Measurements from ENCODE around the gene TCF3. TPM values are rescaled to one million over a fixed set of nuclear protein-coding genes. Genes with fewer than 3 reads are reported as not detected.

The TCF3 gene
- total RNA-seq, 1 experiment from 2014 or later, result 241 TPM

GRCh38 chr19:1567116-1567847 lies 85.1 kb downstream of the TCF3 start:
- peak; percentile 15 for DNase-seq (ENCODE audit: low spot score)

GRCh38 chr19:1566392-1567115 lies 85.9 kb downstream of the TCF3 start:
- peak; percentile 54 for DNase-seq (ENCODE audit: low spot score)

GRCh38 chr19:1563251-1563650 lies 89.2 kb downstream of the TCF3 start:
- no peak for DNase-seq (ENCODE audit: low spot score)

- no peak for DNase-seq (ENCODE audit: low spot score)
Measured at GRCh38 chr19:1561236-1561842, 91.1 kb downstream of the TCF3 start.

- DNase-seq (ENCODE audit: low spot score), result no peak
Measured at GRCh38 chr19:1560286-1560882, 92.0 kb downstream of the TCF3 start.

Small RNAs within 50 kb of the gene (small RNA-seq; reads per million reads assigned to genes)
- gene AC005943.2 (not detected), gene RN7SL477P (not detected), gene RNU6-1223P (not detected)

Other genes starting within 250 kb of the TCF3 start
- 223 and 234 TPM in 2 replicates for gene DAZAP1, start 245.0 kb downstream of the TCF3 start, total RNA-seq (2014; rRNA removed; shearing (Covaris generic))
- 2,135 and 2,483 TPM in 2 replicates for gene RPS15, start 214.2 kb downstream of the TCF3 start, total RNA-seq (2014; rRNA removed; shearing (Covaris generic))
- gene APC2, start 202.5 kb downstream of the TCF3 start, total RNA-seq (2014; rRNA removed; shearing (Covaris generic)), result 0.16 and 0.43 TPM in 2 replicates
- gene C19orf25, start 173.4 kb downstream of the TCF3 start, total RNA-seq (2014; rRNA removed; shearing (Covaris generic)), result 56.0 and 72.9 TPM in 2 replicates
- 0.99 and 2.1 TPM in 2 replicates for gene PCSK4, start 162.3 kb downstream of the TCF3 start, total RNA-seq (2014; rRNA removed; shearing (Covaris generic))
- 23.1 and 26.6 TPM in 2 replicates for gene REEP6, start 161.4 kb downstream of the TCF3 start, total RNA-seq (2014; rRNA removed; shearing (Covaris generic))
- gene ADAMTSL5, start 139.6 kb downstream of the TCF3 start, total RNA-seq (2014; rRNA removed; shearing (Covaris generic)), result 1.3 and 3.9 TPM in 2 replicates
- not detected in 2 replicates for gene PLK5, start 128.5 kb downstream of the TCF3 start, total RNA-seq (2014; rRNA removed; shearing (Covaris generic))
- 75.4 and 90.6 TPM in 2 replicates for gene MEX3D, start 84.3 kb downstream of the TCF3 start, total RNA-seq (2014; rRNA removed; shearing (Covaris generic))
- gene MBD3, start 59.8 kb downstream of the TCF3 start, total RNA-seq (2014; rRNA removed; shearing (Covaris generic)), result 202 and 231 TPM in 2 replicates
- 121 and 155 TPM in 2 replicates for gene UQCR11, start 47.2 kb downstream of the TCF3 start, total RNA-seq (2014; rRNA removed; shearing (Covaris generic))
- not detected in 2 replicates for gene ONECUT3, start 100.9 kb upstream of the TCF3 start, total RNA-seq (2014; rRNA removed; shearing (Covaris generic))
- 0.65 and 2.0 TPM in 2 replicates for gene ATP8B3, start 159.7 kb upstream of the TCF3 start, total RNA-seq (2014; rRNA removed; shearing (Covaris generic))
- 19.1 and 26.1 TPM in 2 replicates for gene REXO1, start 195.9 kb upstream of the TCF3 start, total RNA-seq (2014; rRNA removed; shearing (Covaris generic))
- gene KLF16, start 211.0 kb upstream of the TCF3 start, total RNA-seq (2014; rRNA removed; shearing (Covaris generic)), result 25.2 and 34.5 TPM in 2 replicates
- 136 and 141 TPM in 2 replicates for gene ABHD17A, start 232.9 kb upstream of the TCF3 start, total RNA-seq (2014; rRNA removed; shearing (Covaris generic))